NCI-H748 treated with DMSO at 0.1 percent for 48 hours (cell line): ENCODE measurements around the gene SLC7A9.
"Not testable (repeated sequence)": the region's sequence is repeated elsewhere in the genome, so short reads cannot be mapped to it uniquely, and the experiment has no call there.

ENCODE experiments used
- DNase-seq: peaks from one replicate; lab custom pipeline; 2025; lab: John Stamatoyannopoulos, UW

SLC7A9 gene

GRCh38 chr19:32869369-32869965, at the start of gene SLC7A9:
Gene SLC7A9 (minus strand): TSS chr19:32869767. CDS start chr19:32868534, 1,233 bp downstream.
- DNase-seq: no peak

DNA sequence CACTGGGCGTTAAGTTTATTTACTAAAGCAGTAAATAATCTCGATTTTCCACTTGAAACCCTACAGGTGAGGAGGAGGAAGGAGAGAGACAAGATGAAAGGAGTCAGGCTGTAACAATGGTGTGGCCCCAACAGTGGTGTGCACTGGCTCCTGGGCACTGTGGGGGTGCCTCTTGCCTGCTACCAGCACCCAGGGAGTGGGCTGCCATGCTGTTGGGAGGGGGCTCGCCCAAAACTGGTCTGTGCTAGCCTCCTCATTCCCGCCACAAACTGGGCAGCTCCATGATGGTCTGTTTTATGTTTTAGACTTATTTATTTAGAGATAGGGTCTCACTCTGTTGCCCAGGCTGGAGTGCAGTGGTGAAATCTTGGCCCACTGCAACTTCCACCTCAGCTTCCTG, 49.8 kb upstream of the SLC7A9 start:
- no peak for DNase-seq

DNA sequence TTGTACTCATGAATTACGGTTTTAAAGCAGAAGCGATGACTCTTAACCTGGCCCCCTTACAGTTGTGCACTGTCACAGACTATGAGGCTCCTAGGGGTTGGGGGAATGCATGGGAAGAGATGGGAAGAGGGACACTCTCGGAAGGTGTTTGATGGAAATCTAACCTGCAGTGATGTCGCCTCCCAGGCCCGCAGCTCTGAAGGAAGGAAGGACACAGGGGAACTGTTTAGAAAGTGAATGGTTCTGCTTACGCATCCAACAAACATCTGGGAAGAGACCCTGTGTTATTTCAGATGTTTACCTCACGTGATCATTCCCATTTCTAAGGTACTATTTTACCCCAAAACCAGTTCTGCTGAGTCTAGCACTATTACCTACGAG, 48.0 kb upstream of the SLC7A9 start:
- DNase-seq: no peak

GRCh38 chr19:32916969-32917615, 47.5 kb upstream of the SLC7A9 start:
- DNase-seq: no peak

- DNase-seq: no peak
These were observed 45.5 kb upstream of the SLC7A9 start for GRCh38 chr19:32914879-32915660.

DNA sequence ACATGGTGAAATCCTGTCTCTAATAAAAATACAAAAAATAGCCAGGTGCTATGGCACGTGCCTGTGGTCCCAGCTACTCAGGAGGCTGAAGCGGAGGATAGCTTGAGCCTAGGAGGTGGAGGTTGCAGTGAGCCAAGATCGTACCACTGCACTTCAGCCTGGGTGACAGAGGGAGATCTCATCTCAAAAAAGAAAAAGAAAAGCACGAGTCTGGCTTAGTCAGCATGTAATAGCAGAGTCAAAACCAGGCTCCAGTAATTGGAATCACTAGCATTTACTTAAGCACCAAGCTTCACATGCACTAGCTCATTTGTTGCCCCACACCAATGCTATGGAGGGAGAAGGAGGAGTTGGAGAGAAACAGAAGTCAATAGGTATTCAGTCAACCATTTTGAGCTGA, 41.9 kb upstream of the SLC7A9 start:
- DNase-seq: no peak

DNA sequence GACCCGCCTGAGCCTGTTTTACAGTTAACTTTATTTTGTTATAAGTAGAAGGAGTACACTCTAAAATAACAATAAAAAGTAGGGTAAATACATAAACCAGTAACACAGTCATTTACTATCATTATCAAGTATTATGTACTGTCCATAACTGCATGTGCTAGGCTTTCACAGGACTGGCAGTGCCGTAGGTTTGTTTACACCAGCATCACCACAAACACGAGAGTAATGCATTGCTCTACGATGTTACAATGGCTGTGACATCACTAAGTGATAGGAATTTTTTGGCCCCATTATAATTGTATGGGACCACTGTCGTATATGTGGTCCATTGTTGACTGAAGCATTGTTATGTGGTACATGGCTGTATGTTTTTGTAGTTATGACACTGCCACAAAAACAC, 41.3 kb upstream of the SLC7A9 start:
- no peak for DNase-seq

GRCh38 chr19:32910094-32910493, 40.5 kb upstream of the SLC7A9 start:
- DNase-seq: no peak

DNA sequence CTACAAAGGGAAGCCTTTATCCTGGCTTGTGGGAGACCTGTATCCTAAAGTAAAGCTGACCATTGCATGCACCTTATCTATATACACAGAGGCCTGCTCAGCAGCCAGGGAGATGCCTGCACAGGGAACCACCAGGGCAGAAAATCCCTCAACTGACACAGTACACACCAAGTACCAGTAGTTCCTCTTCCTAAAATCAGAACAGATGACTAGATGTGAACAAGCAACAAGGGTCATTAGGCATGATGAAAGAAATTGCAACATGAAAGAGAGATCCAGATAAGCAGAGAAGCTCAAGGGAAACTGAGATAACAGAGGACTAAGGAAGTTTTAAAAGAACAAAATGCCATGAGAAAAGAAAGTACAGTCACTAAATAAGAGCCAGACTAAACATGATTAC, 39.7 kb upstream of the SLC7A9 start:
- DNase-seq: no peak

DNA sequence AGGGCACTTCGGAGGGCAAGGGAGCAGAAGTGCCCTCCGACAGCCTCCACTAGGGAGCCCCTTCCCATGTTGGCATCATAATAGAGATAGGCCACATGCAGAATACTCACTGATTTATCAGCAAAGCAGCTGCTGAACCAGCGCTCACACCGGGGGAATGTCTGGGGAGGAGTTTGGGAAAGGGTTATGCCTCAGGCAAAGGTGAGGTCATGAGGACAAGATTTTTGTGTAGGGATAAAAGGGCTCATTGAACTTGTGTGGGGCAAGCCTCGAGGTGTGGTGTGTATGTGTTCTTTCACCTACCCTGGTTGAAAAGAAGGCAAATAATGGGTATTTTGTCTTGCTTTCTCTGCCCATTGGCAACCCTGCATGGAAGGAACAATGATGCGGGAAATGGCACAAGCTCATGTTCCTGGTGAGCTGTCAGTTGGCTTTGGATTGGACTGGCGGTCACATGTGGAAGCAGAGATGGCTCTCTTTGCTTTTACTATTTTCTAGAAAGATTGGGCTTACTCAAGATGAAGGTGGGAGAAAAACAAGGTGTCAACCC, 39.1 kb upstream of the SLC7A9 start:
- no peak for DNase-seq

GRCh38 chr19:32902448-32902847, 32.9 kb upstream of the SLC7A9 start:
- DNase-seq: no peak

- DNase-seq: no peak
These were observed 32.1 kb upstream of the SLC7A9 start for GRCh38 chr19:32901504-32902161.

GRCh38 chr19:32896516-32897214, 27.1 kb upstream of the SLC7A9 start:
- DNase-seq: no peak

DNA sequence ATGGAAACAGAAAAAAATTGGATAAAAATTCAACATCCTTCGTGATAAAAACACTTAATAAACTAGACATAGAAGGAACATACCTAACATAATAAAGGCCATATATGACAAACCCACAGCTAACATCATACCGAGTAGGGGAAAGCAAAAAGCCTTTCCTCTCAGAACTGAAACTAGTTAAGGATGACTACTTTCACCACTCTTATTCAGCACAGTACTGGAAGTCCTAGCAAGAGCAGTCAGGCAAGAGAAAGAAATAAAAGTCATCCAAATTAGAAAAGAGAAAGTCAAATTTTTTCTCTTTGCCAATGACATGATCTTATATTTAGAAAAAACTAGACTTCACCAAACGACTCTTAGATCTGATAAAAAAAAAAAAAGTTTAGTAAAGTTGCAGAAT, 25.8 kb upstream of the SLC7A9 start:
- DNase-seq: no peak

DNA sequence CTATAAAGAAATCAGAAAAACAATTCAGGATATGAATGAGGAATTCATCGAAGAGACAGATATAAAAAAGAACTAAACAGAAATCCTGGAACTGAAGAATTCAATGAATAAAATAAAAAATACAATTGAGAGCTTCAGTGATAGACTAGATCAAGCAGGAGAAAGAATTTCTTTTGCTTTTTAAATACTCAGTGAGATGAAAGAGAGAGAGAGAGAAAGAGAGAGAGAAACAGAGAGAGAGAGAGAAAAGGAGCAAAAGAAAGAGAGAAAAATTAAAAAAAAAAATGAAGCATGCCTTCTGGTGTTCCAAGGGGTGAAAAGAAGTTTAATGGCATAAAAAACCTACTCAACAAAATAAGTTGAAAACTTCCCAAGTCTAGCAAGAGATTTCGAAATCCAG, 22.0 kb upstream of the SLC7A9 start:
- DNase-seq: no peak

DNA sequence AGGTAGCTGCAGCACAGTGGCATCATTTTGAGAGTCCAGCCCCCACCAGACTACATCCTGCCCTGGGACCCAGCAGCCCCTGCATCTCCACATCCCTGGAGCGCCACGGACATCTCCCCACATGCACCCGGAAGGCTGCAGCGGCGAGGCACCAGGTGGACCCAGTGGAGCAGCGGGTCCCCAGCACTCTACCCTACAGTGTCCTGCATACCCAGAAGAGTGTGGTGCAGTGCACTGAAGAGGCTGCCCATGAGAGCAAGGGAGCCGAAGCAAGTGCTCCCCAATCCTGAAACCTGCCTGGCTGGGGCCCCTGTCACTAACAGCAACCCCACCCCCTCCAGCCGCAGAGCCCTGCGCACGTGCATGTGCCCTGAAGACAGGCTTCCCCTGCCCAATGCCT, 21.3 kb upstream of the SLC7A9 start:
- DNase-seq: no peak

DNA sequence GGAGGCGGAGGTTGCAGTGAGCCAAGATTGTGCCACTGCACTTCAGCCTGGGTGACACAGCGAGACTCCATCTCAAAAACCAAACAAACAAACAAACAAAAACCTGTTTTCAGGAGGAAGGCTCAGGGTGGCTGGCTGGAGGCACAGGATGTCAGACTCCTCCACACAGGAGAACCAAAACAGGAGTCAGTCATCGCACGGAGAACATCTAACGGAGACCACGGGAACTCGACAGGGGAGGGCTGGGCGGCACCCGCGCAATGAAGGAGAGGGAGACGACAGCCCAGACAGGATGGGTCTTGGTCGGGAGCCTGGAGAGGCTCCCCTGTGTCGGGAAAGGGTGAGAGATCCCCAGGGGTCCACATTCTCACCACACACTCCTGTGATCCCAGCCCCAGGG, 20.8 kb upstream of the SLC7A9 start:
- DNase-seq: no peak

DNA sequence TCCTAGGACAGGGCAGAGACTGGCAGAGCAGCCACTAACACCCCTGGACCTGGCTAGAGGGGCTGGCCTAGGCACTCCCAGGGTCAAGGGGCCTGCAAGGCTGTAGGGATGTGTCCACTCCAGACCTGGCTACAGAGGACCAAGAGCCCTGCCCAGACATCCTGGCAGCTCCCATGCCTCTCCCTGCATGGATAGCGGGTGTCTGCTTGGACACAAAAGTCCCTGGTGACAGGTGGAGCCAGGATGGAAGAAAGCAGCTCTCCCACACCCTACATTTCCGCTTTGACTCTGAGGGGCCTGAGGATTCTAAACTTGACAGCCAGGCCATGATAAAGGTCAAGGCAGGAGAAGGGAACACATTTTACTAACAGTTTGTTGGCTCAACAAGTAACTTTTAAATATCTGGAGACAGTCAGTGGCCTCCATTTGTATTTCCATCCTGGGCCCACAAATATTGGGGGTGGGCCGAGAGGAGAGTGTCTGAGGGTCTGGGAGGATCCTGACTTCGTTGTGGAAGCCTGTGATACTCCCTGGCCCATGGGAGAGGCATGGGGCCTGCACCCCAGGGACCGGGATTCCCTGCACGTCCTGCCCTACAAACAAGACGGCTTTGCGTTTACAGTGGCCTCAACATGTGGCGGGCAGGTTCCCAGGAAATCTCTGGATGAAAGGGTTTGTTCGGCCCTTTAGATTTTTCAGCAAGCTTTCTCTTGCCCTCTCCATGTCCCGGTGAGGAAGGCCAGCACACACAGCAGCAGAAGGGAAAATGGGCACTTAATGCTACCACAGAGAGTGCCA, 19.8 kb upstream of the SLC7A9 start:
- DNase-seq: no peak

DNA sequence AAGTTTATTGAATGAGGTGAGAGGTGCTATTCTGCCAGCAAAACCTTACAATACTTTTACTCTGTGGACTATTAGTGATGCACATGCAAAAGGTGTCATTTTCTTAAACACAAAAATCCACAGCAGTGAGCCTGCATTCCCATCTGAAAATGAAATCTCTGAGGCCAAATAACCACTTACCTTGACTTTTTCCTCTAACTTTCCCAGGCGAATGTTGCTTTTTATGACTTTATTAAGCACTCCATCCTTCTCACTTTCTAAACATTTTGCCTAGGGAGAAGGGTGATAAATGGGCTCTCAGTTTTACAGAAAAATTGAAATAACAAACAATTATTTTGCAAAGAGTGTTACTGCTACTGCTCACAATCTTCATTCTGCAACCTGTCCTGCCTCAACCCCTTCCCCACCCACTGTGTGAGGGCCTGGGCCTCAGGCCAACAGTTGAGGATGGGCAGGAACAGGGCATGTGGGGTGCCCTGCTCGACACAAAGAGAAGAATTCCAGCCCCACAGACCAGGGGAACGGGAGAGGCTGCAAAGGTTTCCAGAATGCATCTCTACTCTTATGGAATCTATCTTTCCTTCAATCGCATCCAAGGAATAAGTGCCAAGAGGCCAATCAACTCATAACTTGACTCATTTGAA, 18.1 kb upstream of the SLC7A9 start:
- DNase-seq: no peak

GRCh38 chr19:32886241-32886640, 16.7 kb upstream of the SLC7A9 start:
- no peak for DNase-seq

DNA sequence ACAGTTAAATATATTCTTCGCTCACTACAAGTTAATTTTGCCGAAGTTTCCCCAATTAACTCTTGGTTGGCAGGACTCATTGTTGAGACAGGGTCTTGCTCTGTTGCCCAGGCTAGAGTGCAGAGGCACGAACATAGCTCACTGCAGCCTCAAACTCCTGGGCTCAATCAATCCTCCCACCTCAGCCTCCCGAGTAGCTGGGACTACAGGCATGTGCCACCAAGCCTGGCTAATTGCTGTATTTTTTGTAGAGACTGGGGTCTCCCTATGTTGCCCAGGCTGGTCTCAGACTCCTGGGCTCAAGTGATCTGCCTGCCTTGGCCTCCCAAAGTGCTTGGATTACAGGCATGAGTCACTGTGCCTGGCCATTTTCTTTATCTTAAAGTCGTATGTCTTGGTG, 15.7 kb upstream of the SLC7A9 start:
- not testable (repeated sequence) for DNase-seq
